Measurements from ENCODE around the gene POLE4.

The POLE4 gene

GRCh38 chr2:74939919-74940812 lies 18.3 kb upstream of the POLE4 start:
- no peak for DNase-seq (ENCODE audit: low read depth)

DNA sequence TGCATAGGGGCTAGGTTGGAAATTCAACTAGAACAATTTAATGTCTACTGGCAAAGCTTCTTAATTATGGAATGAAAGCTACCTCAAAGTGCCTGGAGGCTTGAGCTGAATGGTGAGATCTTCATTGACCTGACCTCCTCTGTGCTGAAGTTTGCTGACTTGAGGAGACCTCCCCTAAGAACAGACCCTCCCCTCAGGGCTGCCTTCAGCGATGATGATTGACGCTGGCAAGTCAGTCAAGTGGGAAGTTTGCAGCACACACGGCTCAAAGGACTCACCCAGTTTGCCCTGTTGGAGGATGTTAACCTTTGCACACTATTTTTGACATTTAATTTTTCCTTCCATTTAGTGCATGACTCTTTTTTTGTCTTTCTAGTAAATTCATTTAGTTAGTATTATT lies 17.2 kb upstream of the POLE4 start:
- no peak for DNase-seq (ENCODE audit: low read depth)

GRCh38 chr2:74942263-74942662 lies 16.2 kb upstream of the POLE4 start:
- DNase-seq (ENCODE audit: low read depth): no peak

GRCh38 chr2:74944987-74945787 lies 13.3 kb upstream of the POLE4 start:
- peak; percentile 38 for DNase-seq (ENCODE audit: low read depth)

GRCh38 chr2:74945788-74946331 lies 12.6 kb upstream of the POLE4 start:
- peak; percentile 35 for DNase-seq (ENCODE audit: low read depth)

GRCh38 chr2:74947703-74948102 lies 10.7 kb upstream of the POLE4 start:
- no peak for DNase-seq (ENCODE audit: low read depth)

DNA sequence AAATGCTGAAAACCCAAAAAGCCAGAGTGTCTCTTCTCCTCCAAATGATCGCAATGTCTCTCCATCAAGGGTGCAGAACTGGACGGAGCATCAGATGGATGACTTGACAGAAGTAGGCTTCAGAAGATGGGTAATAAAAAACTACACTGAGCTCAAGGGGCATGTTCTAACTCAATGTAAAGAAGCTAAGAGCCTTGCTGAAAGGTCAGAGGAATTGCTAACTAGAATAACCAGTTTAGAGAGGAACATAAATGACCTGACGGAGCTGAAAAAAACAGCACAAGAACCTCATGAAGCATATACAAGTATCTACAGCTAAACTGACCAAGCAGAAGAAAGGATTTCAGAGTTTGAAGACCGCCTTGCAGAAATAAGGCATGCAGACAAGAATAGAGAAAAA lies 9.7 kb upstream of the POLE4 start:
- DNase-seq (ENCODE audit: low read depth): no peak

DNA sequence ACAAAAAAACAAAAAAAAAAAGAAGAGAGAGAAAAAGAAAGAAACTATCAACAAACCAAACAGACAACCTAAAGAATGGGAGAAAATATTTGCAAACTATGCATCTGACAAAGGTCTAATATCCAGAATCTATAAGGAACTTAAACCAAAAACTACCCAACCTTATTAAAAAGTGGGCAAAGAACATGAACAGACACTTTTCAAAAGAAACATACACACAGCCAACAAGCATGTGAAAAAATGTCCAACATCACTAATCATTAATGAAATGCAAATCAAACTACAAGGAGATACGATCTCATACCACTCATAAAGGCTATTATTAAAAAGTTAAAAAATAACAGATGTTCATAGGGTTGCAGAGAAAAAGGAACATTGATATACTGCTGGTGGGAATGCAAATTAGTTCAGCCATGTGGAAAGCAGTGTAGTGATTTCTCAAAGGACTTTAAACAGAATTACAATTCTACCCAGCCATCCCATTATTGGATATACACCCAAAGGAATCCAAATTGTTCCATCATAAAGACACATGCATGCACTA lies 7.2 kb upstream of the POLE4 start:
- no peak for DNase-seq (ENCODE audit: low read depth)

- DNase-seq (ENCODE audit: low read depth): peak; percentile 17
Observed at GRCh38 chr2:74952575-74952974, 5.9 kb upstream of the POLE4 start.

DNA sequence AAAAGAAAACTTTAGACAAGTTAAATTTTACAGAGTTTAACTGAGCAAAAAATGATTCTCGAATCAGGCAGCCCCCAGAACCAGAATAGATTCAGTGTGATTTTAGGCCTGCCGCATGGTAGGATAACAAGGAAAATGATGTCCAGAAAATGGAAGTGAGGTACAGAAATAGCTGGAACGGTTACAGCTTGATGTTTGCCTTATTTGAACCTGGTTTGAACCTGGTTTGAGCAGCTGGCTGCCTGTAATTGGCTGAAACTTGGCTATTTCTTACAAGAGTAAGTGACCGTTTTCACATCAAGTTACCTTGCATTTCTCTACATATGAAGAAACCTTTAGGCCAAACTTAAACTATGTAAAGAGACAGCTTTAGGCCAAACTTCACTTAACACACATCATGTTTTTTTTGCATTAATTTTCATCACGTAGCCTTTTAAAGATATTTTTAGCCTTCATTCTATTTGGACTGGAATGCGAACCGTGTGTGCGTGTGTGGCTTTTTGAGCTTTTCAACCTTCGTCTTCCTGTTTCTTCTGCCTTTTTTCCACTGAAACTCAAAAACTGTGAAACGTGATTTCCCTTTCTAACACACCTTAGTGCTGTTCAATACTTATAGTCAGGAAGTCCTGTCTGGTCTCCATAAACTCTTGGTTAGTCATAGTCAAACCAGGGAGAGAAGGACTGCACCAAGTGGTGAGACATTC lies 4.5 kb upstream of the POLE4 start:
- no peak for DNase-seq (ENCODE audit: low read depth)

- DNase-seq (ENCODE audit: low read depth): no peak
Observed at GRCh38 chr2:74954500-74954874, 4.0 kb upstream of the POLE4 start.

DNA sequence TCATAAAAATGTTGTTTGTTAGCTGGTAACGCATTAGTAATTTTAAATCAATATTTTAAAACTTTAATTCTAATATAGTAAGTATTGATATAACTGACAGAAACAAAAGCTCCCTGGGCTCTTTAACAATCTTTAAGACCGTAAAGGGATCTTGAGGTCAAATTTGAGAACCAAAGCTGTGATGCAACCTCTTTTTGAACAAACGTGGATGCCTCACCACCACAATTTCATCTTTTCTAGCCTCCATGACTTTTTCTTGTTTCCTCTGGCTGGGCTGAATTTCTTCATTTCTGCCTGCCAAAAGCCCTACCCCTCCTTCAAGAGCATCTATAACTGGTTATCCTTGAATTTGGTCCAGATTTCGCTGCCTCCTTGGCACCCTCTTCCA lies 563 bp upstream of the POLE4 start:
- DNase-seq (ENCODE audit: low read depth): peak; percentile 45

GRCh38 chr2:74959106-74959751 lies 786 bp downstream of the POLE4 start:
- no peak for DNase-seq (ENCODE audit: low read depth)

- DNase-seq (ENCODE audit: low read depth): no peak
Observed at GRCh38 chr2:74966887-74967286, 8.4 kb downstream of the POLE4 start.

GRCh38 chr2:74975016-74975415 lies 16.6 kb downstream of the POLE4 start:
- peak; percentile 11 for DNase-seq (ENCODE audit: low read depth)

- no peak for DNase-seq (ENCODE audit: low read depth)
Observed at GRCh38 chr2:74979844-74980243, 21.4 kb downstream of the POLE4 start.

- DNase-seq (ENCODE audit: low read depth): peak; percentile 6
Observed at GRCh38 chr2:74982577-74982976, 24.1 kb downstream of the POLE4 start.

- no peak for DNase-seq (ENCODE audit: low read depth)
Observed at GRCh38 chr2:74983631-74984392, 25.4 kb downstream of the POLE4 start.

- DNase-seq (ENCODE audit: low read depth): no peak
Observed at GRCh38 chr2:74984947-74985637, 26.6 kb downstream of the POLE4 start.

GRCh38 chr2:74985978-74986609 lies 27.7 kb downstream of the POLE4 start:
- DNase-seq (ENCODE audit: low read depth): no peak

Data from iris pigment epithelial cell (primary cell).